ENCODE measurements around the gene GALNT3.

DNA sequence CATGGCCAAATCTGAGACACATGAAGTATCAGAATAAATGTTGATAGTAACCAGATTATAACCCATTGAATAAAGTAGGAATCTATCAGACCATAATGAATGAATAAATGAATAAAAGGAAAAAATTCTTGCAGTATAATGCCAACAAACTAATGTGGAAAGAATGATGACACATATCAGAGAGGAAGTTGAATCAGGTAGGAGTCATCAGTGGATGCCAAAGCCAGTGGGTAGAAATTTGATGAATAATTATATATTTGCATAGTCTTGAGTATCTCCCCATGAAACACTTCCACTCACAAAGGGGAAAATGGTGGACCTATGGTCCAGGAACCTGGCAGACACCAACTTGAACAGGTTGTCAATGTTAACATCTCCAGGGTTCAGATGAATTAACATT lies 68.6 kb downstream of the GALNT3 start:
- TF ChIP-seq, protein P1, sequence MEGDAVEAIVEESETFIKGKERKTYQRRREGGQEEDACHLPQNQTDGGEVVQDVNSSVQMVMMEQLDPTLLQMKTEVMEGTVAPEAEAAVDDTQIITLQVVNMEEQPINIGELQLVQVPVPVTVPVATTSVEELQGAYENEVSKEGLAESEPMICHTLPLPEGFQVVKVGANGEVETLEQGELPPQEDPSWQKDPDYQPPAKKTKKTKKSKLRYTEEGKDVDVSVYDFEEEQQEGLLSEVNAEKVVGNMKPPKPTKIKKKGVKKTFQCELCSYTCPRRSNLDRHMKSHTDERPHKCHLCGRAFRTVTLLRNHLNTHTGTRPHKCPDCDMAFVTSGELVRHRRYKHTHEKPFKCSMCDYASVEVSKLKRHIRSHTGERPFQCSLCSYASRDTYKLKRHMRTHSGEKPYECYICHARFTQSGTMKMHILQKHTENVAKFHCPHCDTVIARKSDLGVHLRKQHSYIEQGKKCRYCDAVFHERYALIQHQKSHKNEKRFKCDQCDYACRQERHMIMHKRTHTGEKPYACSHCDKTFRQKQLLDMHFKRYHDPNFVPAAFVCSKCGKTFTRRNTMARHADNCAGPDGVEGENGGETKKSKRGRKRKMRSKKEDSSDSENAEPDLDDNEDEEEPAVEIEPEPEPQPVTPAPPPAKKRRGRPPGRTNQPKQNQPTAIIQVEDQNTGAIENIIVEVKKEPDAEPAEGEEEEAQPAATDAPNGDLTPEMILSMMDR (conservative IDR thresholded peaks at IDR 0.05), result no peak
- no peak for TF ChIP-seq EZH2 (IDR thresholded peaks at IDR 0.05; ENCODE audit: low read depth)
